Fibroblast of the conjunctiva (primary cell): ENCODE measurements around the gene GBP1.

Source experiments
- DNase-seq: peaks from one replicate; pipeline ENCODE4 v3.0.0-alpha.2; 2010; ENCODE audit warnings: low read depth

The GBP1 gene

GRCh38 chr1:89008511-89008910 is 56.5 kb downstream of the GBP1 start:
- DNase-seq: no peak

- no peak for DNase-seq
Measured at GRCh38 chr1:89005286-89006151, 59.5 kb downstream of the GBP1 start.
